OCI-LY3 (cell line): ENCODE results near the gene LASP1NB.

Experiments used
- EZH2phosphoT487 ChIP-seq: fragments of 200-600 bp; shearing (Covaris generic); IDR thresholded peaks from 2 replicates; pipeline ENCODE4 v1.6.1; 2018; ENCODE audit warnings: antibody characterized with exemption, mixed run types, low read depth
- TF ChIP-seq, protein P1 (sequence below): fragments of 200-600, 300-600 bp; sonication (generic); IDR thresholded peaks from 2 replicates; pipeline ENCODE4 v1.5.1; 2014; ENCODE audit warnings: antibody characterized with exemption, low read length, low read depth

DNA sequence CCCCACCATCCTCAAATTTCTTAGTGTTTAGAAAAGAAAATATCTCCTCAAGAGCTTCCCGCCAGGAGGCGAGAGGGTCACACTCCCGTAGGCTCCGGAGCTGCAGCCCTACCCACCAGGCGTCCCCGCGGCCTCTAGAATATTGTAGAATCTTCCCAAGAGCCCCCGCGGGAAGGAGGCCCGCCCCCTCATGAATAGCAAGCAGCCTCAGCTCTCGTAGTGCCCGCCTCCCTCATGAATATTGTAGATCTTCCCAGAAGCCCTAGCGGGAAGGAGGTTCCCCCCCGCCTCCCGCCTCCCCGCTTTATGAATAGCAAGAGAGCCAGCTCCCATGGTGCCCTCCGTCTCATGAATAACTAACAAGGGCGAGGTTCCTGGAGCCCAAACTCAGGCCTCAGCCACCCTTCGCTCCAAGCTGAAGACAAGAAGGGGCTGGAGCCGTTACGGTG is 41.9 kb downstream of the LASP1NB start, which contains the start of gene FBXO47:
- TF ChIP-seq, protein P1, sequence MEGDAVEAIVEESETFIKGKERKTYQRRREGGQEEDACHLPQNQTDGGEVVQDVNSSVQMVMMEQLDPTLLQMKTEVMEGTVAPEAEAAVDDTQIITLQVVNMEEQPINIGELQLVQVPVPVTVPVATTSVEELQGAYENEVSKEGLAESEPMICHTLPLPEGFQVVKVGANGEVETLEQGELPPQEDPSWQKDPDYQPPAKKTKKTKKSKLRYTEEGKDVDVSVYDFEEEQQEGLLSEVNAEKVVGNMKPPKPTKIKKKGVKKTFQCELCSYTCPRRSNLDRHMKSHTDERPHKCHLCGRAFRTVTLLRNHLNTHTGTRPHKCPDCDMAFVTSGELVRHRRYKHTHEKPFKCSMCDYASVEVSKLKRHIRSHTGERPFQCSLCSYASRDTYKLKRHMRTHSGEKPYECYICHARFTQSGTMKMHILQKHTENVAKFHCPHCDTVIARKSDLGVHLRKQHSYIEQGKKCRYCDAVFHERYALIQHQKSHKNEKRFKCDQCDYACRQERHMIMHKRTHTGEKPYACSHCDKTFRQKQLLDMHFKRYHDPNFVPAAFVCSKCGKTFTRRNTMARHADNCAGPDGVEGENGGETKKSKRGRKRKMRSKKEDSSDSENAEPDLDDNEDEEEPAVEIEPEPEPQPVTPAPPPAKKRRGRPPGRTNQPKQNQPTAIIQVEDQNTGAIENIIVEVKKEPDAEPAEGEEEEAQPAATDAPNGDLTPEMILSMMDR = no peak
- no peak for TF ChIP-seq EZH2phosphoT487
